Gastrocnemius medialis (tissue), 4 donors: ENCODE data around the gene NFKBIZ. TPM values are rescaled to one million over a fixed set of nuclear protein-coding genes. Genes with fewer than 3 reads are reported as not detected.

ENCODE experiments used
- ATAC-seq, 2 donors: fragments of 150-250 bp; one replicate each; pipeline ENCODE4 v1.9.1; 2016
- DNase-seq, 2 donors: peaks; one replicate each; pipeline ENCODE4 v3.0.0-alpha.2; 2019
- H3K27ac ChIP-seq, 4 donors: fragments of 200-600 bp; sonication (generic); 1 replicate in 1 of 4; 2 replicates in 3 of 4; pipeline ENCODE4 v1.5.1; 2016 to 2018; ENCODE audit warnings: mild to moderate bottlenecking in 2 of 4, moderate library complexity in 1 of 4
- H3K27me3 ChIP-seq, 3 donors: fragments of 200-600 bp; sonication (generic) in 2 of 3; 1 replicate in 1 of 3; 2 replicates in 2 of 3; pipeline versions ENCODE4 v1.5.1 to v1.6.0; 2016 to 2019; ENCODE audit warnings: mild to moderate bottlenecking in 1 of 3, moderate library complexity in 1 of 3
- H3K36me3 ChIP-seq, 2 donors: fragments of 200-600 bp; sonication (generic) in 1 of 2; one replicate each; pipeline ENCODE4 v1.5.1; 2017 to 2018
- H3K4me1 ChIP-seq, 2 donors: fragments of 200-600 bp; sonication (generic) in 1 of 2; one replicate each; pipeline ENCODE4 v1.5.1; 2016 to 2017; ENCODE audit warnings: mild to moderate bottlenecking in 2 of 2
- H3K4me3 ChIP-seq, 4 donors: fragments of 200-600 bp; sonication (generic) in 3 of 4; 1 replicate in 1 of 4; 2 replicates in 3 of 4; pipeline ENCODE4 v1.5.1; 2016 to 2019; ENCODE audit warnings: mild to moderate bottlenecking in 2 of 4
- H3K9me3 ChIP-seq, 3 donors: fragments of 200-600 bp; sonication (generic) in 2 of 3; 1 replicate in 1 of 3; 2 replicates in 2 of 3; pipeline ENCODE4 v1.5.1; 2016 to 2019
- POLR2A ChIP-seq, 2 donors: fragments of 450-650 bp; IDR thresholded peaks; one replicate each; pipeline ENCODE4 v1.6.1; 2017; ENCODE audit warnings: antibody characterized with exemption in 2 of 2, mild to moderate bottlenecking in 2 of 2, moderate library complexity in 2 of 2
- in situ Hi-C, 4 donors: fragments of 200-750 bp; cut with MboI; loops; one replicate each; pipeline versions ENCODE4 v1.15.0 to v1.8.0; 2017; ENCODE audit warnings: low sequenced_read_pairs in 4 of 4
- intact Hi-C: fragments of 100-400 bp; cut with DNase I; formaldehyde crosslinking; loops from one replicate; pipeline ENCODE4 v1.15.1; 2023; ENCODE audit warnings: low total_unique reads
- total RNA-seq, 4 donors: library from RNA; depleted of rRNA; stranded (reverse); fragments of >200 nt; gene quantifications; one replicate each; pipeline versions ENCODE4 v1.1.0 to v1.2.3, GENCODE V29; 2016
- TF ChIP-seq, protein P1 (sequence below), 5 experiments: fragments of 450-650 bp in 3 of 5; fragments of 200-600 bp in 2 of 5; sonication (generic) in 2 of 5; IDR thresholded peaks in 4 of 5; conservative IDR thresholded peaks in 1 of 5; 1 replicate in 4 of 5; 2 replicates in 1 of 5; pipeline ENCODE4 v1.5.1; 2016 to 2019; ENCODE audit warnings: antibody characterized with exemption in 5 of 5, mild to moderate bottlenecking in 3 of 5, moderate library complexity in 3 of 5

NFKBIZ gene
- total RNA-seq, 4 donors from 2014 or later = 9.2 to 25.9 (median 20.6) TPM

DNA sequence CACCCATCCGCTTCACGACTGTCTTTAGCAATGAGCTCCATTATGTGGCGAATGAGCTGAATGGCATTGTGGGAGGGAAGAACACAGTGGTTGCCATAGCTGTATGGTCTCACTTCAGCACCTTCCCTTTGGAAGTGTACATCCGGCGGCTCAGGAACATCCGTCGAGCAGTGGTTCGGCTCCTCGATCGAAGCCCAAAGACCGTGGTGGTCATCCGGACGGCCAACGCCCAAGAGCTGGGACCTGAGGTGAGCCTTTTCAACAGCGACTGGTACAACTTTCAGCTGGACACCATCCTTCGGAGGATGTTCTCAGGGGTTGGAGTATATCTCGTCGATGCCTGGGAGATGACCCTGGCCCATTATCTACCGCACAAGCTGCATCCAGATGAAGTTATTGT, 27.8 kb upstream of the NFKBIZ start:
- Histone ChIP-seq H3K4me3 (no peak overlapping the region), H3K36me3 (peaks cover 0 to 22% of the 10 kb centered on the region in 2 donors), H3K27me3 (no peaks in the 10 kb centered on the region), H3K4me1 (peaks cover 9 to 21% of the 10 kb centered on the region in 2 donors), H3K9me3 (no peaks in the 10 kb centered on the region), H3K27ac (no peak overlapping the region)
- no peak for DNase-seq
- intact Hi-C loops (no loop called here), in situ Hi-C loops (loop anchor here in 3 of 4 donors (10.0 to 25.0 kb wide), 2 partner anchors 403 to 716 kb away; no protein-coding TSS in a partner anchor)
- TF ChIP-seq POLR2A (IDR thresholded peaks at IDR 0.05) = no peak
- TF ChIP-seq, protein P1, sequence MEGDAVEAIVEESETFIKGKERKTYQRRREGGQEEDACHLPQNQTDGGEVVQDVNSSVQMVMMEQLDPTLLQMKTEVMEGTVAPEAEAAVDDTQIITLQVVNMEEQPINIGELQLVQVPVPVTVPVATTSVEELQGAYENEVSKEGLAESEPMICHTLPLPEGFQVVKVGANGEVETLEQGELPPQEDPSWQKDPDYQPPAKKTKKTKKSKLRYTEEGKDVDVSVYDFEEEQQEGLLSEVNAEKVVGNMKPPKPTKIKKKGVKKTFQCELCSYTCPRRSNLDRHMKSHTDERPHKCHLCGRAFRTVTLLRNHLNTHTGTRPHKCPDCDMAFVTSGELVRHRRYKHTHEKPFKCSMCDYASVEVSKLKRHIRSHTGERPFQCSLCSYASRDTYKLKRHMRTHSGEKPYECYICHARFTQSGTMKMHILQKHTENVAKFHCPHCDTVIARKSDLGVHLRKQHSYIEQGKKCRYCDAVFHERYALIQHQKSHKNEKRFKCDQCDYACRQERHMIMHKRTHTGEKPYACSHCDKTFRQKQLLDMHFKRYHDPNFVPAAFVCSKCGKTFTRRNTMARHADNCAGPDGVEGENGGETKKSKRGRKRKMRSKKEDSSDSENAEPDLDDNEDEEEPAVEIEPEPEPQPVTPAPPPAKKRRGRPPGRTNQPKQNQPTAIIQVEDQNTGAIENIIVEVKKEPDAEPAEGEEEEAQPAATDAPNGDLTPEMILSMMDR (IDR thresholded peaks at IDR 0.05 in 4 of 5, conservative IDR thresholded peaks at IDR 0.05 in 1 of 5) = no peak
- ATAC-seq = no peak

DNA sequence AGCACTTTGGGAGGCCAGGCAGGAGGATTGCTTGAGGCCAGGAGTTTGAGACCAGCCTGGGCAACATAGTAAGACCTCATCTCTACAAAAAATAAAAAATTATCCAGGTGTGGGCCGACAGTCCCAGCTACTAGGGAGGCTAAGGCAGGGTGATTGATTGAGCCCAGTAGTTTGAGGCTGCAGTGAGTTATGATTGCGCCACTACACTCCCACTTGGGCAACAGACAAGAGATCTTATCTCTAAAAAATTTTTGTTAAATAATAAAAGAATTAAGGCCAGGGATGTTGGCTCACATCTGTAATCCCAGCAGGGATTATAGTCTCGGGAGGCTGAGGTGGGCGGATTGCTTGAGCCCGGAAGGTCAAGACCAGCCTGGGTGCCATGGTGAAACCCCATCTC, 25.8 kb upstream of the NFKBIZ start:
- Histone ChIP-seq H3K27me3 (no peaks in the 10 kb centered on the region), H3K27ac (no peak overlapping the region), H3K4me3 (no peak overlapping the region), H3K9me3 (no peaks in the 10 kb centered on the region), H3K4me1 (peaks cover 18 to 28% of the 10 kb centered on the region in 2 donors), H3K36me3 (peaks cover 0 to 13% of the 10 kb centered on the region in 2 donors)
- no peak for DNase-seq
- intact Hi-C loops = no loop called here
- TF ChIP-seq, protein P1 (IDR thresholded peaks at IDR 0.05 in 4 of 5, conservative IDR thresholded peaks at IDR 0.05 in 1 of 5) = no peak
- no peak for TF ChIP-seq POLR2A (IDR thresholded peaks at IDR 0.05)
- no peak for ATAC-seq
- in situ Hi-C loops = loop anchor here in 3 of 4 donors (10.0 to 25.0 kb wide), 2 partner anchors 401 to 714 kb away; no protein-coding TSS in a partner anchor

DNA sequence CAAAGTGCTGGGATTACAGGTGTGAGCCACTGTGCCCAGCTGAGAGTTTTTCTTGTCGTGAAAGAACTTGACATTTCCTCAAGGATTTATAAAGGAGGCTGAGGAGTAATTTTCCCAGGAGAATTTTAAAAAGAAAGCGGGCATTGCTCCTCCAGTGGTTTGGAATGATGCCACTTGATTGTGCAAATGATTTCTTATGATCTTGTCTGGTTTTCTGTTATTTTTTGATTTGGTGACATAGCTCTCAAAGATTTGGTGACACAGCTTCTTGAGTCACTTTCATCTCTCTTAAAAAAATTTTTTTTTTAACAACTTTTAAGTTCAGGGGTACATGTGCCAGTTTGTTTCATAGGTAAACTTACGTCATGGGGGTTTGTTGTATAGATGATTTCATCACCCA, 24.6 kb upstream of the NFKBIZ start:
- Histone ChIP-seq H3K4me3 (no peak overlapping the region), H3K27ac (peak overlapping the region in 3 of 4 donors; percentile 10 to 80 (median 19)), H3K36me3 (peaks cover 0 to 13% of the 10 kb centered on the region in 2 donors), H3K27me3 (no peaks in the 10 kb centered on the region), H3K9me3 (no peaks in the 10 kb centered on the region), H3K4me1 (peaks cover 28 to 40% of the 10 kb centered on the region in 2 donors)
- TF ChIP-seq, protein P1 (IDR thresholded peaks at IDR 0.05 in 4 of 5, conservative IDR thresholded peaks at IDR 0.05 in 1 of 5) = no peak
- no peak for TF ChIP-seq POLR2A (IDR thresholded peaks at IDR 0.05)
- in situ Hi-C loops (loop anchor here in 3 of 4 donors (10.0 to 25.0 kb wide), 2 partner anchors 400 to 713 kb away; no protein-coding TSS in a partner anchor), intact Hi-C loops (no loop called here)
- no peak for ATAC-seq
- no peak for DNase-seq

DNA sequence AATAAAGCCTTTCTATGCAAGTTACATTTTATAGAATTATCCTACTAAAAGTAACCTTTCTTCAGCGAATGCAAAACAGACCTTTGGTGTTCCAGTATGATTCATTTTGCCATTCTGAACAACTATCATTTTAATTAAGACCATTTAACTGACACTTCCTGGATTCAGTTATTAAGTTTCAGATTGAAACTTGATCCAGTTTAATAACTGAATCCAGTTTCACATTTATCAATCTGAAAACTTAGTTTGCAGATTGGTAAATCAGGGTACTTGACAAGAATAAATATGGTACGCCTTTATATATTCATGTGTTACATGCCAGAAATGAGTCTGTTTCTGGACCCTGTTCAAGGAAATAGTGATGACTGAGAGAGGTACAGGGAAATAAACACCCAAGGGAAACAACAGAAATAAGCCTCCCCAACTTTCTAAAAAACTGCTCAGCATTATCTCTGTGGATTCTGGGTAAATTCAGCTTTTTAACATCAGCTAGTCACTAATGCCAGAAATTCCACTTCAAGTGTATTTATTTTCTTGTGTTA, 23.3 kb upstream of the NFKBIZ start:
- intact Hi-C loops (loop anchor here (2.0 kb wide), 1 partner anchor 23 kb away; the partner anchor contains the start of gene NFKBIZ), in situ Hi-C loops (loop anchor here in 1 of 4 donors (10.0 kb wide), 1 partner anchor 399 kb away; no protein-coding TSS in a partner anchor)
- ATAC-seq (no peak), DNase-seq (no peak)
- TF ChIP-seq, protein P1 (IDR thresholded peaks at IDR 0.05 in 4 of 5, conservative IDR thresholded peaks at IDR 0.05 in 1 of 5) = no peak
- TF ChIP-seq POLR2A (IDR thresholded peaks at IDR 0.05) = no peak
- H3K27me3 ChIP-seq = no peaks in the 10 kb centered on the region
- peaks cover 28 to 41% of the 10 kb centered on the region in 2 donors for H3K4me1 ChIP-seq
- H3K36me3 ChIP-seq = peaks cover 0 to 11% of the 10 kb centered on the region in 2 donors
- no peak overlapping the region for H3K4me3 ChIP-seq
- H3K9me3 ChIP-seq = no peaks in the 10 kb centered on the region
- peak overlapping the region; percentile 80 to 85 (median 83) for H3K27ac ChIP-seq
